HepG2 (cell line): ENCODE data around the gene EHD1. TPM values are rescaled to one million over a fixed set of nuclear protein-coding genes. Genes with fewer than 3 reads are reported as not detected.

Source experiments
- CAMTA2 ChIP-seq: sonication (generic); formaldehyde crosslinking; IDR thresholded peaks from 2 replicates; pipeline ENCODE4 v1.4.0; 2020; ENCODE audit warnings: mild to moderate bottlenecking, missing genetic modification reagents, borderline replicate concordance
- CHD2 ChIP-seq: IDR thresholded peaks from 2 replicates; pipeline ENCODE4 v1.6.1; 2011; ENCODE audit warnings: low read depth, low read length, improper control_type of control experiment
- CHD4 ChIP-seq: fragments of 200-600 bp; sonication (generic); IDR thresholded peaks from 2 replicates; pipeline ENCODE4 v1.7.0; 2017; ENCODE audit warnings: mild to moderate bottlenecking, low read length, borderline replicate concordance
- FOXO1 ChIP-seq: sonication (generic); formaldehyde crosslinking; IDR thresholded peaks from 2 replicates; pipeline ENCODE4 v1.4.0; 2020; ENCODE audit warnings: missing genetic modification reagents
- JUNB ChIP-seq: sonication (generic); formaldehyde crosslinking; IDR thresholded peaks from 2 replicates; pipeline ENCODE4 v1.8.0; 2022; ENCODE audit warnings: missing genetic modification reagents, mild to moderate bottlenecking, borderline replicate concordance
- KDM5B ChIP-seq: sonication (generic); formaldehyde crosslinking; IDR thresholded peaks from 2 replicates; pipeline ENCODE4 v1.4.0; 2020; ENCODE audit warnings: missing genetic modification reagents, mild to moderate bottlenecking, borderline replicate concordance
- MED1 ChIP-seq: sonication (generic); formaldehyde crosslinking; IDR thresholded peaks from 2 replicates; pipeline ENCODE4 v1.4.0; 2020; ENCODE audit warnings: missing genetic modification reagents
- MLXIP ChIP-seq: sonication (generic); formaldehyde crosslinking; IDR thresholded peaks from 2 replicates; pipeline ENCODE4 v1.9.0; 2021; ENCODE audit warnings: missing genetic modification reagents, borderline replicate concordance
- NONO ChIP-seq, 2 experiments: fragments of 450-650 bp in 1 of 2; sonication (generic) in 1 of 2; formaldehyde crosslinking in 1 of 2; IDR thresholded peaks in 1 of 2; conservative IDR thresholded peaks in 1 of 2; 2 replicates each; pipeline versions ENCODE4 v1.6.1 to v1.8.0; 2017 to 2022; ENCODE audit warnings: mild to moderate bottlenecking in 1 of 2, missing genetic modification reagents in 1 of 2, moderate library complexity in 1 of 2
- NR1H2 ChIP-seq: sonication (generic); formaldehyde crosslinking; IDR thresholded peaks from 2 replicates; pipeline ENCODE4 v1.8.1; 2022; ENCODE audit warnings: low read depth, missing genetic modification reagents, borderline replicate concordance
- PLSCR1 ChIP-seq: sonication (generic); formaldehyde crosslinking; IDR thresholded peaks from 2 replicates; pipeline ENCODE4 v1.5.0; 2020; ENCODE audit warnings: missing genetic modification reagents, mild to moderate bottlenecking, borderline replicate concordance
- RBFOX2 ChIP-seq: fragments of 200-400 bp; formaldehyde crosslinking; IDR thresholded peaks from 2 replicates; pipeline ENCODE4 v1.6.1; 2017; ENCODE audit warnings: low read depth, mild to moderate bottlenecking, low read length
- SIX1 ChIP-seq: sonication (generic); formaldehyde crosslinking; IDR thresholded peaks from 2 replicates; pipeline ENCODE4 v1.4.0; 2020; ENCODE audit warnings: missing genetic modification reagents, borderline replicate concordance
- SP5 ChIP-seq: IDR thresholded peaks from 2 replicates; pipeline ENCODE4 v1.6.1; 2016; ENCODE audit warnings: low read depth, borderline replicate concordance
- YY1 ChIP-seq: IDR thresholded peaks from 2 replicates; pipeline ENCODE4 v1.6.1; 2011; ENCODE audit warnings: low read length, low read depth, moderate library complexity, mild to moderate bottlenecking; ENCODE audit not compliant: insufficient read depth, insufficient replicate concordance
- ZBTB2 ChIP-seq: sonication (generic); formaldehyde crosslinking; IDR thresholded peaks from 2 replicates; pipeline ENCODE4 v1.8.0; 2022; ENCODE audit warnings: low read depth, missing genetic modification reagents
- ZBTB7A ChIP-seq: sonication (generic); formaldehyde crosslinking; IDR thresholded peaks from 2 replicates; pipeline ENCODE4 v1.8.0; 2022; ENCODE audit warnings: mild to moderate bottlenecking, missing genetic modification reagents
- ZNF253 ChIP-seq: sonication (generic); formaldehyde crosslinking; IDR thresholded peaks from 2 replicates; pipeline ENCODE4 v1.8.0; 2022; ENCODE audit warnings: mild to moderate bottlenecking, missing genetic modification reagents, borderline replicate concordance
- ZNF329 ChIP-seq: sonication (generic); formaldehyde crosslinking; IDR thresholded peaks from 2 replicates; pipeline ENCODE4 v1.9.0; 2021; ENCODE audit warnings: low read depth, mild to moderate bottlenecking, missing genetic modification reagents
- ZNF510 ChIP-seq: sonication (generic); formaldehyde crosslinking; IDR thresholded peaks from 2 replicates; pipeline ENCODE4 v1.4.0; 2020; ENCODE audit warnings: low read depth, mild to moderate bottlenecking, missing genetic modification reagents
- ZNF543 ChIP-seq: sonication (generic); formaldehyde crosslinking; IDR thresholded peaks from 2 replicates; pipeline ENCODE4 v1.4.0; 2020; ENCODE audit warnings: mild to moderate bottlenecking, missing genetic modification reagents
- ZNF577 ChIP-seq: sonication (generic); formaldehyde crosslinking; IDR thresholded peaks from 2 replicates; pipeline ENCODE4 v1.4.0; 2020; ENCODE audit warnings: mild to moderate bottlenecking, low read depth, missing genetic modification reagents, borderline replicate concordance
- ZNF607 ChIP-seq: sonication (generic); formaldehyde crosslinking; IDR thresholded peaks from 2 replicates; pipeline ENCODE4 v1.5.1; 2020; ENCODE audit warnings: missing genetic modification reagents, mild to moderate bottlenecking, borderline replicate concordance
- ZNF746 ChIP-seq: sonication (generic); formaldehyde crosslinking; IDR thresholded peaks from 2 replicates; pipeline ENCODE4 v1.8.0; 2022; ENCODE audit warnings: mild to moderate bottlenecking, missing genetic modification reagents
- polyA plus RNA-seq, 8 experiments: library from polyadenylated mRNA; depleted of rRNA in 3 of 8; stranded (reverse) in 7 of 8; unstranded in 1 of 8; fragments of >200 nt; fragmentation: Illumina TruSeq in 4 of 8; extraction: Trizol in 4 of 8; gene quantifications; 2 replicates each; pipeline versions ENCODE4 v1.2.1 to v1.2.3, GENCODE V29; 2011 to 2016; ENCODE audit warnings: low read depth in 4 of 8, missing spikeins in 1 of 8, mixed read lengths in 1 of 8; ENCODE audit not compliant: insufficient read depth in 1 of 8
- total RNA-seq, 5 experiments: library from RNA; depleted of rRNA; stranded (reverse); fragments of >200 nt; fragmentation: Illumina TruSeq; extraction: Trizol; gene quantifications; 2 replicates each; pipeline ENCODE4 v1.2.3, GENCODE V29; 2016; ENCODE audit warnings: low read depth in 1 of 5

The EHD1 gene
- total and polyA plus RNA-seq, 2 of the 13 experiments (the other 11 are each of a cell fraction or from before 2014, with no cell fraction given), result 23.6 to 26.6 TPM

GRCh38 chr11:64878494-64879243 lies at the start of gene EHD1 (continued):
- TF ChIP-seq CHD2, result peak; percentile 98
- TF ChIP-seq JUNB, result no peak
- no peak; the same call in none of the 2 replicates for TF ChIP-seq SP5
- no peak; the same call in 1 of the 2 replicates for TF ChIP-seq FOXO1
- no peak for TF ChIP-seq SIX1 (CRISPR knock-in tag)
- peak; percentile 75; the same call in 1 of the 2 replicates for TF ChIP-seq ZNF510 (CRISPR knock-in tag)
- no peak for TF ChIP-seq ZBTB7A
- no peak for TF ChIP-seq PLSCR1 (CRISPR knock-in tag)
- 0 out of 2 replicates have a peak, but pooled peaks have one; percentile 58 for TF ChIP-seq CAMTA2 (CRISPR knock-in tag)
- no peak for TF ChIP-seq CHD4
- TF ChIP-seq NR1H2 (CRISPR knock-in tag), result no peak
- no peak for TF ChIP-seq ZBTB2
- peak; percentile 82; the same call in 1 of the 2 replicates for TF ChIP-seq ZNF607
- TF ChIP-seq YY1, result peak; percentile 73
- no peak for TF ChIP-seq MLXIP (CRISPR knock-in tag)
- TF ChIP-seq ZNF746, result 0 out of 2 replicates have a peak, but pooled peaks have one; percentile 7
- peak; percentile 84 for TF ChIP-seq ZNF329 (CRISPR knock-in tag)
- TF ChIP-seq ZNF253, result no peak
- peak; percentile 82 for TF ChIP-seq ZNF543 (CRISPR knock-in tag)
- TF ChIP-seq KDM5B (CRISPR knock-in tag), result peak; percentile 45
- no peak for TF ChIP-seq NONO (IDR thresholded peaks at IDR 0.05)
- TF ChIP-seq NONO (CRISPR knock-in tag; conservative IDR thresholded peaks at IDR 0.05), result no peak; the same call in 1 of the 2 replicates
- peak; percentile 92 for TF ChIP-seq RBFOX2
- TF ChIP-seq MED1, result peak; percentile 65; the same call in 1 of the 2 replicates
- no peak for TF ChIP-seq ZNF577 (CRISPR knock-in tag)
